Measurements from ENCODE around the gene ARHGAP44. TPM values are rescaled to one million over a fixed set of nuclear protein-coding genes. Genes with fewer than 3 reads are reported as not detected.
A peak's percentile ranks its signal among the peaks of the same experiment; 100 is the strongest.

ARHGAP44 gene
- total RNA-seq, 4 donors from 2014 or later = 3.5 to 7.8 (median 5.8) TPM

GRCh38 chr17:12794919-12795532 is 5.7 kb downstream of the ARHGAP44 start:
- 65% methylated on average over 6 of the region's 6 CpGs for WGBS
- Histone ChIP-seq H3K27me3 (no peaks in the 10 kb centered on the region), H3K9me3 (peaks cover 0 to 4% (median 0%) of the 10 kb centered on the region in 4 donors), H3K4me1 (peaks cover 5 to 16% (median 9%) of the 10 kb centered on the region in 4 donors), H3K4me3 (no peak overlapping the region), H3K27ac (replicated peaks in 1 of 4) (no peak overlapping the region), H3K36me3 (no peaks in the 10 kb centered on the region)
- no peak for TF ChIP-seq POLR2A (IDR thresholded peaks at IDR 0.05; ENCODE audit: low read depth)
- no peak for TF ChIP-seq POLR2AphosphoS5 (IDR thresholded peaks at IDR 0.05)
- TF ChIP-seq, protein P1, sequence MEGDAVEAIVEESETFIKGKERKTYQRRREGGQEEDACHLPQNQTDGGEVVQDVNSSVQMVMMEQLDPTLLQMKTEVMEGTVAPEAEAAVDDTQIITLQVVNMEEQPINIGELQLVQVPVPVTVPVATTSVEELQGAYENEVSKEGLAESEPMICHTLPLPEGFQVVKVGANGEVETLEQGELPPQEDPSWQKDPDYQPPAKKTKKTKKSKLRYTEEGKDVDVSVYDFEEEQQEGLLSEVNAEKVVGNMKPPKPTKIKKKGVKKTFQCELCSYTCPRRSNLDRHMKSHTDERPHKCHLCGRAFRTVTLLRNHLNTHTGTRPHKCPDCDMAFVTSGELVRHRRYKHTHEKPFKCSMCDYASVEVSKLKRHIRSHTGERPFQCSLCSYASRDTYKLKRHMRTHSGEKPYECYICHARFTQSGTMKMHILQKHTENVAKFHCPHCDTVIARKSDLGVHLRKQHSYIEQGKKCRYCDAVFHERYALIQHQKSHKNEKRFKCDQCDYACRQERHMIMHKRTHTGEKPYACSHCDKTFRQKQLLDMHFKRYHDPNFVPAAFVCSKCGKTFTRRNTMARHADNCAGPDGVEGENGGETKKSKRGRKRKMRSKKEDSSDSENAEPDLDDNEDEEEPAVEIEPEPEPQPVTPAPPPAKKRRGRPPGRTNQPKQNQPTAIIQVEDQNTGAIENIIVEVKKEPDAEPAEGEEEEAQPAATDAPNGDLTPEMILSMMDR (IDR thresholded peaks at IDR 0.05) = no peak
- TF ChIP-seq EP300 (IDR thresholded peaks at IDR 0.05) = no peak
- DNase-seq (ENCODE audit: extremely low spot score) = peak; percentile 70
- intact Hi-C loops (cut with DNase I) = no loop called here

DNA sequence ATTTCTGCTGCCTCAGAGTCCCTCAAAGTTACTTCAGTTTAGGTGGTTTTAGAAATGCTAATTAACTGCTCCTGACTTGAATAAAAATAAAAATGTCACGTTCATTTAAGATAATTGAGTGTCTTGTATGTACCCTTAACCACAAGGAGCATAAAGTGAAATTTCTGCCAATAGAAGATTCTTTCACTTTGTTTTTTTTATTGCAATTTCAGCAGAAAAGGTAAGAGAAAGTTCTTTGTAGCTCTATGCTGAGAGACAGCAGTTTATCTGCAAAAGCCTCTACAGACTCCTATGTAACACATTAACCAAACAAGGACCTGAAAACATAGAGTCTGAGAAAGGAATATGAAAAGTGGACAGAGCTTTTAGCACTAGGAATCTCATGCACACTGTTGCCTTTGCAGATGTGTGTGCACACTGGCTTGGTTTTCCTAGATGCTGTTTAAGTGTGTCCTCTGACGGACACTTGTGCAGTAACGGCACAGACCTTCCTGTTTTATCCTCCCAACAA is 11.6 kb downstream of the ARHGAP44 start:
- TF ChIP-seq, protein P1 (IDR thresholded peaks at IDR 0.05) = no peak
- no peak for TF ChIP-seq POLR2A (IDR thresholded peaks at IDR 0.05; ENCODE audit: low read depth)
- 89% methylated on average over 3 of the region's 3 CpGs for WGBS

DNA sequence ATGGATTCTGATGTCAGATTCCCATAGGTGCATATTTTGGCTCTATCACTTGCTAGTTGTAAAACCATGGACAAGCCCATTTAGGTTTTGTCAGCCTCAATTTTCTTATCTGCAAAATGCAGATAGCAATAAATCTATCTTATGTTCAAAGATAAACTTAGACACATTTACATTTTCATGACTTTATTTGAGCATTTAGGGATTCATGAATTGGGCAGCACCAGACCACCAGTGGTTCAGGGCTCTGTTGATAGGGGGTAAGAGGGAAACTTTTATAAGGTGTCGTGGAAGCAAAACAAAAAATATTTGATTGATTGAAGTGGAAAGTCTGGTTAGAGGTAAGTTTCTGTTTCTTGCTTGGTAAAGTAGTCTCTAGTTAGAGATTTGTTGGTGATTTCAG is 17.3 kb downstream of the ARHGAP44 start:
- H3K4me1 ChIP-seq = no peaks in the 10 kb centered on the region
- peaks cover 0 to 10% (median 0%) of the 10 kb centered on the region in 4 donors for H3K9me3 ChIP-seq
- WGBS = 87% methylated on average over 1 of the region's 1 CpG
- no peak for TF ChIP-seq EP300 (IDR thresholded peaks at IDR 0.05)
- TF ChIP-seq POLR2AphosphoS5 (IDR thresholded peaks at IDR 0.05) = no peak
- TF ChIP-seq, protein P1 (IDR thresholded peaks at IDR 0.05) = no peak
- no peak for TF ChIP-seq POLR2A (IDR thresholded peaks at IDR 0.05; ENCODE audit: low read depth)
- no peak overlapping the region for H3K27ac ChIP-seq (replicated peaks in 1 of 4)
- H3K36me3 ChIP-seq = no peaks in the 10 kb centered on the region
- H3K4me3 ChIP-seq = no peak overlapping the region
- no peak for DNase-seq (ENCODE audit: extremely low spot score)
- no peaks in the 10 kb centered on the region for H3K27me3 ChIP-seq
- intact Hi-C loops (cut with DNase I) = no loop called here

More for the DNA sequence above, 11.6 kb downstream of the ARHGAP44 start:
- intact Hi-C loops (cut with DNase I) = no loop called here
- Histone ChIP-seq H3K27me3 (no peaks in the 10 kb centered on the region), H3K9me3 (peaks cover 0 to 4% (median 0%) of the 10 kb centered on the region in 4 donors), H3K27ac (replicated peaks in 1 of 4) (no peak overlapping the region), H3K4me1 (peaks cover 0 to 8% (median 0%) of the 10 kb centered on the region in 4 donors), H3K4me3 (no peak overlapping the region), H3K36me3 (no peaks in the 10 kb centered on the region)
- DNase-seq (ENCODE audit: extremely low spot score) = no peak

- Histone ChIP-seq H3K4me3 (no peak overlapping the region), H3K27me3 (no peaks in the 10 kb centered on the region), H3K4me1 (no peaks in the 10 kb centered on the region), H3K27ac (replicated peaks in 1 of 4) (no peak overlapping the region), H3K9me3 (peaks cover 0 to 10% (median 0%) of the 10 kb centered on the region in 4 donors), H3K36me3 (no peaks in the 10 kb centered on the region)
- no peak for DNase-seq (ENCODE audit: extremely low spot score)
- WGBS = 86% methylated on average over 3 of the region's 3 CpGs
- TF ChIP-seq POLR2A (IDR thresholded peaks at IDR 0.05; ENCODE audit: low read depth) (no peak), EP300 (IDR thresholded peaks at IDR 0.05) (no peak), POLR2AphosphoS5 (IDR thresholded peaks at IDR 0.05) (no peak)
- TF ChIP-seq, protein P1 (IDR thresholded peaks at IDR 0.05) = no peak
- intact Hi-C loops (cut with DNase I) = no loop called here
Observed at GRCh38 chr17:12808723-12809122, 19.4 kb downstream of the ARHGAP44 start.

Data from esophagus muscularis mucosa (tissue), 4 donors.